SK-N-SH (cell line): ENCODE data around the gene SYT17. TPM values are rescaled to one million over a fixed set of nuclear protein-coding genes. Genes with fewer than 3 reads are reported as not detected.
A peak's percentile ranks its signal among the peaks of the same experiment; 100 is the strongest.

Source experiments
- CTCF ChIA-PET: fragments of 300-600, 350-600 bp; formaldehyde crosslinking; extraction: SDS; loops from one replicate; lab custom pipeline; 2021; lab: Yijun Ruan, JAX
- POLR2A ChIA-PET: fragments of 350-600 bp; sonication (Branson Sonifier 250); formaldehyde crosslinking; extraction: SDS; loops from one replicate; lab custom pipeline; 2020; ENCODE audit warnings: antibody characterized with exemption, inconsistent platforms; lab: Yijun Ruan, JAX
- DNase-seq: peaks from one replicate; pipeline ENCODE4 v3.0.0; 2012
- H2AFZ ChIP-seq: fragments of 200-600 bp; sonication (generic); 2 replicates; pipeline ENCODE4 v1.8.1; 2016; ENCODE audit warnings: antibody characterized with exemption, mild to moderate bottlenecking, low read depth
- H3F3A ChIP-seq: fragments of 200-600 bp; sonication (generic); replicated peaks from 2 replicates; pipeline ENCODE3; 2016; ENCODE audit warnings: antibody characterized with exemption, mild to moderate bottlenecking; ENCODE audit not compliant: insufficient read depth
- H3K27ac ChIP-seq, 2 experiments: fragments of 200-500 bp in 1 of 2; fragments of 200-600 bp in 1 of 2; sonication (Bioruptor generic) in 1 of 2; sonication (generic), shearing (Covaris generic) in 1 of 2; 2 replicates each; pipeline versions ENCODE4 v1.5.1 to v1.6.1; 2014 to 2016; ENCODE audit warnings: low read depth in 2 of 2, inconsistent platforms in 1 of 2, low read length in 1 of 2, mild to moderate bottlenecking in 1 of 2, mixed read lengths in 1 of 2
- H3K27me3 ChIP-seq: fragments of 200-600 bp; sonication (generic), shearing (Covaris generic); 2 replicates; pipeline ENCODE4 v1.6.1; 2016; ENCODE audit warnings: mixed run types; ENCODE audit not compliant: insufficient read depth
- H3K36me3 ChIP-seq, 2 experiments: fragments of 200-500 bp in 1 of 2; fragments of 200-600 bp in 1 of 2; sonication (Bioruptor generic) in 1 of 2; sonication (generic) in 1 of 2; replicated peaks in 1 of 2; 2 replicates each; pipeline versions ENCODE3 to v1.5.1; 2014 to 2016; ENCODE audit warnings: low read length in 1 of 2, mild to moderate bottlenecking in 1 of 2; ENCODE audit not compliant: insufficient read depth in 2 of 2, control insufficient read depth in 1 of 2
- H3K4me1 ChIP-seq, 2 experiments: fragments of 200-500 bp in 1 of 2; fragments of 200-600 bp in 1 of 2; sonication (Bioruptor generic) in 1 of 2; sonication (generic), shearing (Covaris generic) in 1 of 2; 2 replicates each; pipeline versions ENCODE4 v1.5.1 to v1.6.1; 2014 to 2016; ENCODE audit warnings: low read depth in 1 of 2, low read length in 1 of 2, mixed run types in 1 of 2; ENCODE audit not compliant: insufficient read depth in 2 of 2, control insufficient read depth in 1 of 2
- H3K4me2 ChIP-seq: fragments of 200-600 bp; sonication (generic), shearing (Covaris generic); 2 replicates; pipeline ENCODE4 v1.6.1; 2017; ENCODE audit warnings: mixed run types
- H3K4me3 ChIP-seq, 2 experiments: fragments of 200-500 bp in 1 of 2; fragments of 200-600 bp in 1 of 2; sonication (Bioruptor generic) in 1 of 2; sonication (generic), shearing (Covaris generic) in 1 of 2; 2 replicates each; pipeline versions ENCODE4 v1.5.1 to v1.8.1; 2014 to 2016; ENCODE audit warnings: low read depth in 2 of 2, inconsistent platforms in 1 of 2, low read length in 1 of 2, mild to moderate bottlenecking in 1 of 2, mixed read lengths in 1 of 2, moderate library complexity in 1 of 2
- H3K79me2 ChIP-seq: fragments of 200-600 bp; sonication (generic); 2 replicates; pipeline ENCODE4 v1.8.1; 2017; ENCODE audit warnings: mild to moderate bottlenecking; ENCODE audit not compliant: insufficient read depth
- H3K9ac ChIP-seq: fragments of 200-600 bp; sonication (generic); 2 replicates; pipeline ENCODE4 v1.6.1; 2017; ENCODE audit warnings: mixed run types
- H3K9me2 ChIP-seq: fragments of 200-600 bp; sonication (generic); 2 replicates; pipeline ENCODE4 v1.6.1; 2017; ENCODE audit warnings: mixed run types
- H3K9me3 ChIP-seq: fragments of 200-600 bp; sonication (generic); 2 replicates; pipeline ENCODE4 v1.6.1; 2017; ENCODE audit warnings: mixed run types, mild to moderate bottlenecking, moderate library complexity
- H4K20me1 ChIP-seq: fragments of 200-600 bp; sonication (generic); 2 replicates; pipeline ENCODE4 v1.6.1; 2017; ENCODE audit warnings: mild to moderate bottlenecking, mixed run types; ENCODE audit not compliant: insufficient read depth
- CHD2 ChIP-seq: fragments of 150-350 bp; IDR thresholded peaks from 2 replicates; pipeline ENCODE4 v1.6.1; 2018; ENCODE audit warnings: low read length; ENCODE audit not compliant: partially characterized antibody
- CTCF ChIP-seq: fragments of 200-600 bp; sonication (generic); IDR thresholded peaks from 2 replicates; pipeline ENCODE4 v1.6.1; 2017; ENCODE audit warnings: antibody characterized with exemption, mild to moderate bottlenecking, moderate library complexity
- FOSL2 ChIP-seq: IDR thresholded peaks from 2 replicates; pipeline ENCODE4 v1.4.0; 2012; ENCODE audit warnings: low read depth, mild to moderate bottlenecking, moderate library complexity, borderline replicate concordance
- FOXM1 ChIP-seq: IDR thresholded peaks from 2 replicates; pipeline ENCODE4 v1.4.0; 2012; ENCODE audit warnings: low read depth, mild to moderate bottlenecking
- IRF3 ChIP-seq: fragments of 150-350 bp; IDR thresholded peaks from 2 replicates; pipeline ENCODE4 v1.6.1; 2016; ENCODE audit warnings: mild to moderate bottlenecking, low read depth, low read length
- JUND ChIP-seq: IDR thresholded peaks from 2 replicates; pipeline ENCODE4 v1.4.0; 2012
- MEF2A ChIP-seq: IDR thresholded peaks from 2 replicates; pipeline ENCODE4 v1.4.0; 2012; ENCODE audit warnings: low read depth, borderline replicate concordance
- MXI1 ChIP-seq: IDR thresholded peaks from 2 replicates; pipeline ENCODE4 v1.6.1; 2012; ENCODE audit warnings: mild to moderate bottlenecking, low read depth, low read length, improper control_type of control experiment
- NFIC ChIP-seq: IDR thresholded peaks from 2 replicates; pipeline ENCODE4 v1.4.0; 2012; ENCODE audit warnings: borderline replicate concordance
- POLR2AphosphoS5 ChIP-seq: IDR thresholded peaks from 2 replicates; pipeline ENCODE4 v1.6.1; 2012; ENCODE audit warnings: low read depth, low read length
- RAD21 ChIP-seq: IDR thresholded peaks from 2 replicates; pipeline ENCODE4 v1.6.1; 2012; ENCODE audit warnings: mild to moderate bottlenecking, low read length
- REST ChIP-seq: IDR thresholded peaks from 2 replicates; pipeline ENCODE4 v1.6.1; 2012; ENCODE audit warnings: mild to moderate bottlenecking, low read depth, low read length, moderate library complexity
- RFX5 ChIP-seq: IDR thresholded peaks from 2 replicates; pipeline ENCODE4 v1.6.1; 2012; ENCODE audit warnings: mild to moderate bottlenecking, improper control_type of control experiment, low read length
- RXRA ChIP-seq: IDR thresholded peaks from 2 replicates; pipeline ENCODE4 v1.4.0; 2012; ENCODE audit warnings: low read depth, mild to moderate bottlenecking, borderline replicate concordance
- SIN3A ChIP-seq: IDR thresholded peaks from 2 replicates; pipeline ENCODE4 v1.6.1; 2012; ENCODE audit warnings: low read depth, mild to moderate bottlenecking, low read length, moderate library complexity, borderline replicate concordance
- TCF12 ChIP-seq: IDR thresholded peaks from 2 replicates; pipeline ENCODE4 v1.4.0; 2012
- WGBS: methylation state at CpG from one replicate; pipeline ENCODE4 v1.1.6; 2017; ENCODE audit warnings: low lambda C conversion rate; 5-methylcytosine and 5-hydroxymethylcytosine counted together
- polyA plus RNA-seq, 3 experiments: library from polyadenylated mRNA; depleted of rRNA; stranded (reverse); fragments of >200 nt; gene quantifications; 2 replicates each; pipeline ENCODE4 v1.2.3, GENCODE V29; 2012

The SYT17 gene
- polyA plus RNA-seq, 1 of the 3 experiments (the other 2 are of a cell fraction): 0.21 TPM

- TF ChIP-seq SIN3A (no peak), RAD21 (no peak), CHD2 (no peak), FOXM1 (no peak), FOSL2 (no peak), IRF3 (no peak)
Measured at GRCh38 chr16:19304750-19305149, 136.7 kb downstream of the SYT17 start (continued).

GRCh38 chr16:19305443-19305842 is 137.4 kb downstream of the SYT17 start:
- Histone ChIP-seq H3K4me1 (no peaks in the 10 kb centered on the region), H3K4me3 (no peak overlapping the region), H3K79me2 (no peaks in the 10 kb centered on the region), H3K9me2 (no peaks in the 10 kb centered on the region), H3F3A (no peaks in the 10 kb centered on the region), H3K27ac (no peak overlapping the region), H3K9me3 (no peaks in the 10 kb centered on the region), H4K20me1 (no peaks in the 10 kb centered on the region), H3K36me3 (no peaks in the 10 kb centered on the region), H2AFZ (no peak overlapping the region), H3K27me3 (no peaks in the 10 kb centered on the region), H3K9ac (no peak overlapping the region), H3K4me2 (no peak overlapping the region)
- no peak for DNase-seq
- no peak for TF ChIP-seq NFIC
- TF ChIP-seq CTCF: no peak
- no peak for TF ChIP-seq FOXM1
- no peak for TF ChIP-seq MXI1
- TF ChIP-seq RXRA: no peak
- TF ChIP-seq IRF3: no peak
- no peak for TF ChIP-seq TCF12
- WGBS: 59% methylated on average over 2 of the region's 2 CpGs
- CTCF ChIA-PET: no interaction called here
- POLR2A ChIA-PET: no interaction called here

GRCh38 chr16:19307587-19308241 is 139.7 kb downstream of the SYT17 start:
- TF ChIP-seq RFX5 (no peak), JUND (no peak), MEF2A (no peak), REST (peak; percentile 87), POLR2AphosphoS5 (no peak)
- Histone ChIP-seq H3K4me3 (no peak overlapping the region), H3K27ac (no peak overlapping the region), H2AFZ (no peak overlapping the region), H3K36me3 (no peaks in the 10 kb centered on the region), H3K4me2 (no peak overlapping the region), H3K4me1 (no peaks in the 10 kb centered on the region), H3K9me2 (no peaks in the 10 kb centered on the region), H3K79me2 (no peaks in the 10 kb centered on the region), H3K9ac (no peak overlapping the region), H3K9me3 (no peaks in the 10 kb centered on the region), H4K20me1 (no peaks in the 10 kb centered on the region), H3K27me3 (no peaks in the 10 kb centered on the region), H3F3A (no peaks in the 10 kb centered on the region)
- ChIA-PET CTCF (interaction anchor here (0.9 kb wide), 1 partner anchor 128 kb away, joined by 3 read pairs; no protein-coding TSS in a partner anchor), POLR2A (no interaction called here)
- WGBS: 78% methylated on average over 8 of the region's 8 CpGs
- DNase-seq: no peak
